Activated CD8-positive, alpha-beta memory T cell treated with anti-CD3 and anti-CD28 coated beads, Interleukin-2, amount 10 ng/mL, durations not matched to agents 7 days and 5 days (primary cell): ENCODE measurements around the gene POLR1A. TPM values are rescaled to one million over a fixed set of nuclear protein-coding genes. Genes with fewer than 3 reads are reported as not detected.
A peak's percentile ranks its signal among the peaks of the same experiment; 100 is the strongest.

ENCODE experiments used
- ATAC-seq: fragments of 150-1000 bp; cut with Tn5 transposase; one replicate; pipeline ENCODE4 v1.10.0; 2021; ENCODE audit warnings: moderate library complexity
- CTCF ChIA-PET: fragments of 350-600 bp; sonication (Branson Sonifier 250); formaldehyde crosslinking; loops from one replicate; lab custom pipeline; 2021; ENCODE audit warnings: antibody characterized with exemption; lab: Charles Lee
- DNase-seq: peaks from one replicate; pipeline ENCODE4 v3.0.0-alpha.2; 2020
- H3K27ac Mint-ChIP-seq: one replicate; pipeline ENCODE4 v1.8.0; 2021; ENCODE audit warnings: mild to moderate bottlenecking, mixed read lengths
- H3K27me3 Mint-ChIP-seq: one replicate; pipeline ENCODE4 v1.8.0; 2021; ENCODE audit warnings: mixed read lengths
- H3K36me3 Mint-ChIP-seq: one replicate; pipeline ENCODE4 v1.8.0; 2021; ENCODE audit warnings: mild to moderate bottlenecking, mixed read lengths
- H3K4me1 Mint-ChIP-seq: one replicate; pipeline ENCODE4 v1.8.0; 2021; ENCODE audit warnings: mixed read lengths
- H3K4me3 Mint-ChIP-seq: one replicate; pipeline ENCODE4 v1.8.0; 2021; ENCODE audit warnings: mild to moderate bottlenecking, moderate library complexity, mixed read lengths
- H3K9me3 Mint-ChIP-seq: one replicate; pipeline ENCODE4 v1.8.0; 2022; ENCODE audit warnings: low read depth, mixed read lengths
- total RNA-seq, 2 experiments: library from RNA; stranded (reverse); gene quantifications; one replicate each; pipeline ENCODE4 v1.2.3, GENCODE V29; 2021

Gene POLR1A
- total RNA-seq, 2 experiments from 2014 or later, result 38.2 to 51.2 TPM

DNA sequence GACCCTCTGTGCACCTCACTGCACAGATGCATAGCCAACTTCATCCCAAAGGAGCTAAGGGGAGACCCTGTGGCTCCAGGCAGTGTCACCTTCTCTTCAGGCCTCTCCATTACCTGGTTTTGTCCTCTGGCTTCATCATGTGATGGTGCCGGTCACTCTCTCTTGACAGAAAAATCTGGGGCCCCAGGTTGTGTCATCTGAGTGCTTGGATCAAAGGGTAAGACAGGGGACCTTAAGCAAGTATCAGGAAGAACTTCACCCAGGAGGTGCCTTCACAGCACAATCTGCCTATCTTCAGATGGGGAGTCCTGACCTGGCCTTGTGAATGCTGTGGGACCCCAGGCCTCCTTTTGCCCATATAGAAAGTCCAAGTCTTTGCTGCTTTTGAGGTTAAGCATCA lies 104.4 kb downstream of the POLR1A start:
- CTCF ChIA-PET, result interaction anchor here (1.7 kb wide), 1 partner anchor 35 kb away, joined by 4 read pairs; no protein-coding TSS in a partner anchor
- Mint-ChIP-seq H3K36me3 (peaks cover 35% of the 10 kb centered on the region), H3K4me3 (no peak overlapping the region), H3K9me3 (peaks cover 17% of the 10 kb centered on the region), H3K27me3 (peaks cover 3% of the 10 kb centered on the region), H3K4me1 (peaks cover 52% of the 10 kb centered on the region), H3K27ac (peak overlapping the region; percentile 95)
- no peak for ATAC-seq
- no peak for DNase-seq

DNA sequence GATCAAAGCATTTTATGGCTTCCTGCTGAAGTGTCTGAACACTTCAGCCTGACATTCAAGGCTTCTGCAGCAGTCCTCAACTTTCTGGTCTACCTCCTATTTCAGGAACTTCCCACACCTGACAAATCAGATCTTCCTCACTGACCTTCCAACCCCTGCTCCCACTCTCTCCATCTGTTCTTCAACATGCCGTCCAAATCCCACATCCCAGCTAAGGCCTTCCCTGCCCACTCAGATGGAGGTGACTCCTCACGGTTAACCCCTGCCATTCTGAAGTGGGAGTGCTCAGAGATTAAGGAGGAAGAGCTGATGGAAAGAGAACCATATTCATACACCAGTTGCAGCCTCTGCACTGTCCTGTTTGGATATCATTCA lies 104.8 kb downstream of the POLR1A start:
- CTCF ChIA-PET, result interaction anchor here (1.7 to 2.1 kb wide), 2 partner anchors 35 to 173 kb away, joined by 4 to 10 read pairs; no protein-coding TSS in a partner anchor
- Mint-ChIP-seq H3K9me3 (peaks cover 14% of the 10 kb centered on the region), H3K36me3 (peaks cover 31% of the 10 kb centered on the region), H3K4me3 (no peak overlapping the region), H3K4me1 (peaks cover 55% of the 10 kb centered on the region), H3K27me3 (no peaks in the 10 kb centered on the region), H3K27ac (peak overlapping the region; percentile 95)
- DNase-seq, result no peak
- ATAC-seq, result no peak

DNA sequence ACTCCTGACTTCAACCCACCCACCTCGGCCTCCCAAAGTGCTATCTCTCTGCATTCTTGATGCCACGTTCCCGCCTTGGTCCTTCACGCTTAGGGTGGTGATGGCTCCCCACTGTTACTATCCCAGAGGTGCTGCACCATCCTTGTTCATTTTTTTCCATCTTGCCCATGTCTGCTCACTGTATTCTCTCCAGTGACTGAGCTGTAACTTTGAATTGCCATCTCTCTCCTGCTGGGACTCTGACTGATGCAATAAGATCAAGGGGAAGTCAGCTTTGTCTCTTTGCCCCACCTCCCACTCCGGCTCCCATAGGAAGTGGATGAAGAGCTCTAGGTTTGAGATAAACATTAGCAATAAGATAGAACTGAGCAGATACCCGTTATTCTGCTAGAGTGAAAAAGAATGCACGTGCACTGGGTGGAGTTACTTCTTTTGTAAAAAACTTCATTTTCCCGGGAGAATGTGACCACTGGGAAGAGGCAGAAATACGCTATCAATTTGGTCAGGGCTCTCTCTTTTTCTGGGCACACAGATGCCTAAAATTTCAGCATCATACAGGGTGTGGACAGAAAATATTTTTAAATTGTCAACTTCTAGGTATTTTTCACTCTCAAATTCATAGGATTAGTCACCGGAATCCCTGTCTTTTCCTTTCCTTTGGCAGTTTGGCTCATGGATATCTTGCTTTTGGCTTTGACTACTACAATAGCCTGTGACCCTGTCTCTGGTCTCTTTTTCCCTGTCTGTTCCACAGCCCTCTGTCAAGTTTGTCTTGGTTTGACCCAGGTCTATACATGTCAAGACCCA lies 105.4 kb downstream of the POLR1A start:
- Mint-ChIP-seq H3K27me3 (no peaks in the 10 kb centered on the region), H3K4me1 (peaks cover 61% of the 10 kb centered on the region), H3K27ac (peak overlapping the region; percentile 95), H3K36me3 (peaks cover 27% of the 10 kb centered on the region), H3K4me3 (peak overlapping the region; percentile 9), H3K9me3 (peaks cover 11% of the 10 kb centered on the region)
- no peak for DNase-seq
- no peak for ATAC-seq
- CTCF ChIA-PET, result interaction anchor here (1.1 to 4.4 kb wide), 6 partner anchors 14 to 173 kb away, joined by 3 to 30 read pairs (median 8); no protein-coding TSS in a partner anchor

DNA sequence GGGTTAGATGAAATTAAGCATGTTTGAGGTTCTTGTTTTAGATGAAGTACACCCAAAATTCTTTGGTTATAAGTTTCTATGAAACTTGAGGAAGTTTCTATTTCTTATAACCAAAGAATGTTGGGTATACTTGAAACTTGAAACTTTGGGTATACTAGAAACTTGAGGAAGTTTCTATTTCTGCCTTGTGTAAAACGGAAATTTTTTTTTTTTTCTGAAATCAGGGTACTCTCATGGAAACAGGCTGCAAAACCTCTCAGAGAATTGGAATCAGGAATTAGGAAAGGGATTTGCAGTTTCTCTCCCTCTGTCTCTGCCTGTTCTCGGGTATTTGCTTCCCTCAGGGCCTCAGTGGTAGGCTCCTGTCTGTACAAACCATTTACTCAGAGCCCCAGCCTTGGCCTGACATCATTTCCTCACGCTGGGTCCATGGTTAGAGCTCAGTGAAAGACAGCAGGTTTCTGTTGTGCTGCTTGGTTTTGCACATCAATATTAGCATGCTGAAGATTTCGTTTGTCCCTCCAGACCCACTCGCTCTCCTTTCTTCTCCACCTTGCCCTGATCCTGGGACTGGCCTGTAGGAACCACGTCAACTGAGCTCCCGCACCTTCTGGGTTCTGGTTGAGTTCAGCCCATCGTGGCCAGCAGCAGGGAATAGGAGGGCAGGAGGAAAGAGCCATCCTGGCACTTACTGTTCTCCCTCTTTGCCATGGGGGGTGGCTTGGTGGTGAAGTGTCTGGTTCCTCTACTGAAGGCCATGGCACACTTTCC lies 106.4 kb downstream of the POLR1A start:
- peak overlapping the region; percentile 95 for H3K27ac Mint-ChIP-seq

DNA sequence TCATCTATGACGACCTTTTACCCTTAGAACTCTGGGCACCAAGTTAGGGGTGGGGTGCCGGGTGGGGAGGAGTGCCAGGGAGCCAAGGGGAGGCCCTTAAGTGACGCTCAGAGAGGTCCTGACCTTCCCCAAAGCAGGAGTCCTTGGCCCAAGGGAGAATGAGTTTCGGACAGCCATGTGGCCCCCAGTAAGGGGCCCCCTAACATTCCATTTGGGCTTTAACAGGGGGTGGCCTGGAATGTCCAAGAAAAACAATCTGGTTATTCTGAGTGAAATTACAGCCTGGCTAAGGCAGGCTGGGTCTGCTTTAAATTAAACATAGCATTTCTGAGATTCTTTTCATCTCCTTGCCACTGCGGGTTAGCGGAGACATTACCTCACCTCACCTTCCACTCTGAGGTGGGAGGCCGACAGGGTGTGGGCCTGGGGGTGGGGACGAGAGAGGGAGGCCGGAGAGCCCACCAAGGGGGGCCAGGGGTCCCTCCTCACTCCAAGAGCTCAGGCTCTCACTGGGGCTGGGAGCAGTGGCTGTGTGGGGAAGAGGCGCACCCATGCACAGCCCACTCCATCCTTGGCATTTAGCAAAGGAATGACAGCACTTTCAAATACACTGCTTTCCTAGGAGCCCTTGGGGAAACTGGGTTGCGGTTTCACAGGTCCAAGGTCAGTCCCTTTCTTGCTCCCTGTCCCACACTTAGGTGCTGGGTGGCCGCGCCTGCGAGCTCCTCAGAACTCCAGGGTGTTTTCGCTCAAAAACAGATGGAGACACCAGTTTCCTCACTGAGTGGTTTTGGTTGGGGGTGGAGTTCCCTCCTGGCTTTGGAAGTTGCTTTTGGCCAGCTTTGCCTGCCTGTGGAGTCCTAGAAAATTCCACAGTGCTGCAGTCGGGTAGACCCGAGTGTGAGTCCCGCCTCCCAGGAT lies 107.4 kb downstream of the POLR1A start:
- no peak for ATAC-seq
- Mint-ChIP-seq H3K27me3 (no peaks in the 10 kb centered on the region), H3K36me3 (peaks cover 19% of the 10 kb centered on the region), H3K4me3 (no peak overlapping the region), H3K9me3 (peaks cover 7% of the 10 kb centered on the region), H3K4me1 (peaks cover 81% of the 10 kb centered on the region), H3K27ac (peak overlapping the region; percentile 95)
- DNase-seq, result no peak
- CTCF ChIA-PET, result interaction anchor here (1.8 to 4.4 kb wide), 4 partner anchors 16 to 171 kb away, joined by 7 to 30 read pairs (median 10); no protein-coding TSS in a partner anchor

More for the DNA sequence above, 106.4 kb downstream of the POLR1A start:
- Mint-ChIP-seq H3K9me3 (peaks cover 7% of the 10 kb centered on the region), H3K36me3 (peaks cover 19% of the 10 kb centered on the region), H3K27me3 (no peaks in the 10 kb centered on the region), H3K4me3 (peak overlapping the region; percentile 56), H3K4me1 (peaks cover 72% of the 10 kb centered on the region)
- CTCF ChIA-PET, result interaction anchor here (0.9 to 4.4 kb wide), 9 partner anchors 15 to 172 kb away, joined by 3 to 30 read pairs (median 5); no protein-coding TSS in a partner anchor
- peak; percentile 92 for ATAC-seq
- DNase-seq, result peak; percentile 85

DNA sequence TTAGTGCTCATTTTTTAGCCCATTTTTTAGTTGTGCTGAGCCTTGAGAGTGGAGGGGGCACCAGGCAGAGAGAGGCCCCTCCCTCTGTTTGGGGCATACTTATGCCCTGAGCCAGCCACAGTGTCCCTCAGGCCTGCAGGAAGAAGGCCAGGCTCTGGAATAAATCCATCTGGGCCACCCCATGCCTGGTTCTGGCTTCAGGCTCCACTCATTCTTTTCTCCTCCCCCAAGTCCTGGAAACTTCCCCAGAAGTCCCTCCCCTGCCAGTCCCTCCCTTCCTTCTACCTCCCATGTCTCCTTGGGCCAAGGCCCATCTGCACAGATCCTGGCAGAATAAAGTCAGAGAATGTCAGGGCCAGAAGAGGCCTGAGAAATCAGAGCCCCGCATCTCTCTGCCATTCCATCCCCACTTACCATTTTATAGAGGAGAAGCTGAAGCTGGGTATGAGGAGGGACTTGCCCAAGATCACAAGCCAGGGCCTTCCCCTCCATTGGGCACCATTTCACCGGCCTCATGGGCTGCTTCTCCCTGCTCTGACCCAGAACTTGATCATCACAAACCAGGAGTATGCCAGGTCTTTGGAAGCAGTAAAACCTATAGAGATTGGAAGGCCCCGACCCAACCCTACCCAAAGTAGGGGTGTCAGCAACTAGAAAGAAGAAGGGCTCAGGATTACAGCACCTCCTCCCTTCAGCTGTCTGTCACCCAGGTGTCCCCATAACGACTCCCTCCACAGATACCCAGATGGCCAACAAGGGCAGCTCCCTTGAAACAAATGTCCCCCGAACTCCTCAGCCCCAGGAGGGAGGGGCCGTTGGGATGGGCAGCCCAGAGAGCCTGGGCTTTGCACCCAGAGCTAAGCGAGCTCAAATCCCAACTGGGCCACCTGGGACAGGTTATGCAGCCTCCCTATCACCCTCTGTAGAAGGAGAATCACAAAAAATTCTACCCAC lies 108.4 kb downstream of the POLR1A start:
- ATAC-seq, result no peak
- Mint-ChIP-seq H3K4me3 (no peak overlapping the region), H3K27ac (peak overlapping the region; percentile 95)

DNA sequence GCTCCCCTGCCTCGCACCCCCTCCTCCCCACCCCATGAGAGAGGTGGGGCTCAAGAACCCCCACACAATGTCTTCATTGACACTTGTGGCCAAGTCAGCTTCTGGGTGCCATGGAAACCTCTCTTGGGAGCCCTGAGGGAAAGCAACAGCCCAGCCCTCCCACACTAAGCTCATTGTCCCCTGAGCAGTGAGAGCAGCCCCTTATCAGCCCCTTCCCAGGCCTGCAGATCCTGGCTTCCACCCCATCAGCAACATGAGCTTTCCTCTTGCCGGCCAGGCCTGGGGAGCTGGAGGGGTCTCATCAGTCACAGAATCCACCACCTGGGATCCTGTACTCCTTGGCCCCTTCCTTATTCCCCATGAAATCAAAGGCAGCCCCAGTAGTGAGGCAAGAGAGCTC lies 109.1 kb downstream of the POLR1A start:
- Mint-ChIP-seq H3K36me3 (peaks cover 18% of the 10 kb centered on the region), H3K9me3 (peaks cover 5% of the 10 kb centered on the region), H3K27ac (peak overlapping the region; percentile 32), H3K27me3 (no peaks in the 10 kb centered on the region), H3K4me3 (no peak overlapping the region), H3K4me1 (peaks cover 90% of the 10 kb centered on the region)
- CTCF ChIA-PET, result interaction anchor here (1.2 to 4.8 kb wide), 3 partner anchors 39 to 109 kb away, joined by 3 to 30 read pairs (median 27); partner anchors contain the start of gene ST3GAL5
- DNase-seq (no peak), ATAC-seq (no peak)

More for the DNA sequence above, 108.4 kb downstream of the POLR1A start:
- no peak for DNase-seq
- CTCF ChIA-PET, result interaction anchor here (1.2 to 4.4 kb wide), 2 partner anchors 39 to 81 kb away, joined by 3 to 30 read pairs; no protein-coding TSS in a partner anchor
- Mint-ChIP-seq H3K36me3 (peaks cover 20% of the 10 kb centered on the region), H3K4me1 (peaks cover 89% of the 10 kb centered on the region), H3K9me3 (peaks cover 7% of the 10 kb centered on the region), H3K27me3 (no peaks in the 10 kb centered on the region)

DNA sequence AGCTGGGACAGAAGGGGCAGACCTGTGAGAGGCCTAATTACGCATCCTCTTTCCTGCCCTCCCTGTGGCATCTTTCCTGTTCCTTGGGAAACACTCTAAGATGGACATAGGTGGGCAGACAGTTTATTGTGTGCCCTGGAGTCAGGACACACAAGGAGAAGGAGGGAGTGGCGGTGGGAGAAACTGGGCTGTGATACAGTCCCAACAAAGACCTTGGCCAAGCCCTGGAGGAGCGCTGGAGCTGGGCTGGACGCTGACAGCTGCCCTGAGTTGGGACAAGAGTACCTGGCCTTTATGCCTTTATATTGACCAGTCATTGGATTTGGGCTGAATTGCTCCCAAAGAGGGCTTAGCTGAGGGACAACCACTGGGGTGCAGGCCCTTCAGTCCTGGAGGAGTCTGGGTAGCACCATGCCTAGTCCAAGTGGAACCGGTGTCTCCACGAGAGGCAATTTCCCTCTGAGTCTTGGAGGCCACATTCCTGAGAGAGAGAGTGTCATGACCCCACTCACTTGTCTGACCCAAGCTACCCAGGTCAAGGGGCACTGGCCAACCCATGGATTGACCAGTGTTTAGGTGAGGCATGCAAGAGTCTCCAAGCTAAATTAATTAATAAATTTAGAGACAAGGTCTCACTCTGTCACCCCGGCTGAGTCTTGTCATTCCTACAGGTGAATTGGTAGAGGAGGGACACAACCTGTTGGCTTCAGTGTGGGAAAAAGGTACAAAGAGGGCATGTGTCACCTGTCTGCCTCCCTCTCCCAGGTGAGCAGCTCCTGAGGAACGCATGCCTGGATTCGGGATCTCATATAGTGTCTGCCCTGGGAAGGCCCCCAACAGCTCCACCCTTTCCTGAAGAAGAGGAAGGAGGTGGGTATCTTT lies 109.8 kb downstream of the POLR1A start:
- H3K4me3 Mint-ChIP-seq, result no peak overlapping the region
- H3K36me3 Mint-ChIP-seq, result peaks cover 15% of the 10 kb centered on the region
- H3K4me1 Mint-ChIP-seq, result peaks cover 86% of the 10 kb centered on the region
- ATAC-seq (no peak), DNase-seq (no peak)
- H3K27ac Mint-ChIP-seq, result peak overlapping the region; percentile 94
- no peaks in the 10 kb centered on the region for H3K27me3 Mint-ChIP-seq
- H3K9me3 Mint-ChIP-seq, result peaks cover 4% of the 10 kb centered on the region
- CTCF ChIA-PET, result interaction anchor here (1.2 to 4.8 kb wide), 4 partner anchors 40 to 108 kb away, joined by 3 to 39 read pairs (median 28); partner anchors contain the start of gene ST3GAL5

DNA sequence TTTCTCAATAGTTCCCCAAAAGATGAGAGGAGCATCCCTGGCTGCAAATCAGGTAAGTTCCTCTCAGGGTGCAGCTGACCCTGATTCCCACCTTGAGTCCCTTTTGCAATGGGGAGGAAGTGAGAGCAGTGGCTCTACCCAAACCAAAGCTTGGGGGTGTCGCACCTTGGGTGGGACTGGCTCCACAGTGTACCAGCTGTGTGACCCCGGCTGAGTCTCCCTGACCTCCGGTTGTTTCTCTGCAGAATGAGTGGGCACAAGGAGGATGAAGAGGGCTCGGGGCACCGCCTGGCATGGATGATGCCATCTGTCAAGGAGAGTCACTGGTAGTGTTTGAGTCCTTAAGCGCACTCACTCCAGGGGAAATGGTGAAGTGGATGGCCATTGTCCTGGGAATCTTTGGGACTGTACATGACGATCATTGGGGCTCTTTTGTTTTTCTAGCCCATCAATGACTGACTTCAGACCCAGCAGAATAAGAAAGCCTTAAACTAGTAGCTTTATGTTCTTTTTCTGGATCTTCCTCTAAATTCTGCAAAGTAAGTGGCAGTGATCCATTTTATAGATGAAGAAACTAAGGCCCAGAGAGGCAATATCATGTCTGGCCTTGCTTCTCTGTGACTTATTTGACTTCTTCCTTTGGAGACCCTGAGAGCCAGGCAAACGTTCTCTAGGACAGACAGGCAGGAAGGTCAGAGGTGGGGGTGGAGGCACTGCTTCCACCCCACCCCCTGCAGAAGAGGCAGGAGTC lies 110.6 kb downstream of the POLR1A start:
- H3K9me3 Mint-ChIP-seq, result peaks cover 2% of the 10 kb centered on the region
- CTCF ChIA-PET, result interaction anchor here (0.7 to 4.8 kb wide), 6 partner anchors 19 to 167 kb away, joined by 3 to 39 read pairs (median 8); partner anchors contain the start of gene ST3GAL5
- H3K27me3 Mint-ChIP-seq, result no peaks in the 10 kb centered on the region
- H3K36me3 Mint-ChIP-seq, result peaks cover 9% of the 10 kb centered on the region
- DNase-seq (no peak), ATAC-seq (no peak)
- peak overlapping the region; percentile 94 for H3K27ac Mint-ChIP-seq
- H3K4me1 Mint-ChIP-seq, result peaks cover 80% of the 10 kb centered on the region
- no peak overlapping the region for H3K4me3 Mint-ChIP-seq

DNA sequence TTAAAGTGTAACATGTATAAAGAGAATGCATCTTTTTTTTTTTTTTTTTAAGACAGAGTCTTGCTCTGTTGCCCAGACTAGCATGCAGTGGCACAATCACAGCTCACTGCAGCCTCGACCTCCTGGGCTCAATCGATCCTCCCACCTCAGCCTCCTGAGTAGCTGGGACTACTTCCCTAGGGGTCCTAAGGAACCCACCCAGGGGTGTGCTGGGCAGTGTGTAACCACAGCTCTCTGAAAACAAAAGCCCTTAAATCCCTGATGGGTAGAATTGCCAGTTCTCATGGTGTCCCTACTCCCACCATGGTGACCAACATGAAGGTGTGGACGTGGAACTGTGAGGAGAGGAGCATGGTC lies 111.3 kb downstream of the POLR1A start:
- DNase-seq, result peak; percentile 52
- Mint-ChIP-seq H3K27ac (peak overlapping the region; percentile 94), H3K36me3 (peaks cover 9% of the 10 kb centered on the region), H3K4me3 (no peak overlapping the region), H3K27me3 (no peaks in the 10 kb centered on the region), H3K9me3 (peaks cover 2% of the 10 kb centered on the region), H3K4me1 (peaks cover 73% of the 10 kb centered on the region)
- CTCF ChIA-PET, result interaction anchor here (0.7 to 4.8 kb wide), 10 partner anchors 9 to 315 kb away, joined by 3 to 39 read pairs (median 4); partner anchors contain the start of gene ST3GAL5
- peak; percentile 32 for ATAC-seq
